Heart left ventricle (tissue), 16 donors: Measurements from ENCODE around the gene ST8SIA5. TPM values are rescaled to one million over a fixed set of nuclear protein-coding genes. Genes with fewer than 3 reads are reported as not detected.
A peak's percentile ranks its signal among the peaks of the same experiment; 100 is the strongest.

ENCODE experiments used
- ATAC-seq, 4 donors: fragments of 200-7000 bp; cut with Tn5 transposase; one replicate each; pipeline ENCODE4 v1.9.1; 2020 to 2022; ENCODE audit warnings: moderate library complexity in 4 of 4, mild to moderate bottlenecking in 3 of 4, moderate number of reproducible peaks in 1 of 4
- DNase-seq, 5 donors: peaks; one replicate each; pipeline ENCODE4 v3.0.0-alpha.2; 2020
- H3K27ac ChIP-seq, 12 donors: fragments of 200-600 bp; sonication (generic) in 4 of 12; one replicate each; pipeline versions ENCODE4 v1.5.0 to v1.8.0; 2016 to 2022; ENCODE audit warnings: mild to moderate bottlenecking in 2 of 12
- H3K27me3 ChIP-seq, 9 donors: fragments of 200-600 bp; sonication (generic) in 2 of 9; one replicate each; pipeline versions ENCODE4 v1.5.1 to v1.8.0; 2016 to 2022; ENCODE audit warnings: mild to moderate bottlenecking in 3 of 9
- H3K36me3 ChIP-seq, 9 donors: fragments of 200-600 bp; sonication (generic) in 2 of 9; one replicate each; pipeline versions ENCODE4 v1.5.0 to v1.8.0; 2018 to 2022; ENCODE audit warnings: mild to moderate bottlenecking in 2 of 9
- H3K4me1 ChIP-seq, 12 donors: fragments of 200-600 bp; sonication (generic) in 4 of 12; one replicate each; pipeline versions ENCODE4 v1.5.0 to v1.8.0; 2016 to 2022; ENCODE audit warnings: mild to moderate bottlenecking in 3 of 12
- H3K4me3 ChIP-seq, 12 donors: fragments of 200-600 bp; sonication (generic) in 4 of 12; one replicate each; pipeline versions ENCODE4 v1.5.0 to v1.8.0; 2017 to 2022; ENCODE audit warnings: mild to moderate bottlenecking in 9 of 12, moderate library complexity in 4 of 12
- H3K9me3 ChIP-seq, 12 donors: fragments of 200-600 bp; sonication (generic) in 4 of 12; one replicate each; pipeline versions ENCODE4 v1.5.0 to v1.8.0; 2016 to 2022; ENCODE audit warnings: mild to moderate bottlenecking in 1 of 12
- CTCF ChIP-seq, 12 donors: fragments of 200-600 bp; sonication (generic) in 4 of 12; IDR thresholded peaks; one replicate each; pipeline versions ENCODE4 v1.5.0 to v1.8.0; 2018 to 2022; ENCODE audit warnings: antibody characterized with exemption in 12 of 12, mild to moderate bottlenecking in 5 of 12
- POLR2A ChIP-seq, 2 donors: fragments of 450-650 bp; IDR thresholded peaks; one replicate each; pipeline ENCODE4 v1.6.1; 2017; ENCODE audit warnings: antibody characterized with exemption in 2 of 2, mild to moderate bottlenecking in 2 of 2, moderate library complexity in 2 of 2
- WGBS, 4 donors: extraction: QIAGEN DNeasy Blood & Tissue Kit in 2 of 4; methylation state at CpG; one replicate each; pipeline versions ENCODE4 v1.1.5 to v1.1.7; 2013 to 2018; 5-methylcytosine and 5-hydroxymethylcytosine counted together
- intact Hi-C, 10 donors: fragments of 100-400 bp; cut with DNase I; formaldehyde crosslinking; loops; one replicate each; pipeline versions ENCODE4 v1.11.1 to v1.14.2; 2022
- polyA plus RNA-seq, 2 donors: library from polyadenylated mRNA; stranded (reverse); fragments of 200-250 nt; gene quantifications; one replicate each; pipeline ENCODE4 v1.2.3, GENCODE V29; 2013
- total RNA-seq, 9 donors: library from RNA; depleted of rRNA in 2 of 9; stranded (reverse); fragments of >200 nt in 2 of 9; fragmentation: NEBNext Ultra II Directional in 3 of 9; extraction: Animal tissue kit (Norgen Biotek cat#: 25700) in 3 of 9; gene quantifications; one replicate each; pipeline versions ENCODE4 v1.1.0 to v1.2.4, GENCODE V29; 2016 to 2023
- donor health status: ischemic (EF 13 %, LVEDD 7.1; RV severe dilation, severe dysfunction).
- donor health status: healthy with polysubstance abuse.
- donor health status: DM: no; HTN: yes; CAD: no.
- donor health status: DM: no; HTN: no; CAD: no.
- donor health status: ischemic (EF 25% LVEDD 6.9; RV normal size, moderate dysfunction).
- donor health status: ischemic (EF 25% LVEDD 5.7; RV mildly dilated, moderate dysfunction).
- donor health status: healthy.
- donor health status: DM: yes; HTN: yes; CAD: no.
- donor health status: ischemic (EF 35%, LVEDD 5.7; RV mildly dilated, moderate dysfunction).
- donor health status: nonischemic (EF 11% LVEDD 7.7; RV severe dilation, severe dysfunction).
- donor health status: DM: yes; HTN: yes; CAD: no.
- donor health status: PGD.
- donor health status: ischemic (EF 29% LVEDD 5.4; RV normal size, mild dysfunction).
- donor health status: nonischemic (EF 23%, LVEDD 6.1; RV moderate dilation, normal function).

ST8SIA5 gene
- total and polyA plus RNA-seq, 11 donors, result 3.8 to 24.4 (median 6.8) TPM

- H3K9me3 ChIP-seq, result no peaks in the 10 kb centered on the region
- no peak overlapping the region for H3K27ac ChIP-seq
- DNase-seq (no peak), ATAC-seq (no peak)
- peaks cover 0 to 53% (median 14%) of the 10 kb centered on the region in 12 donors for H3K4me1 ChIP-seq
- TF ChIP-seq CTCF (IDR thresholded peaks at IDR 0.05), result no peak
- TF ChIP-seq POLR2A (IDR thresholded peaks at IDR 0.05), result no peak
- H3K27me3 ChIP-seq, result peaks cover 0 to 51% (median 21%) of the 10 kb centered on the region in 9 donors
- no peaks in the 10 kb centered on the region for H3K36me3 ChIP-seq
- no peak overlapping the region for H3K4me3 ChIP-seq
- intact Hi-C loops, result loop anchor here in 4 of 10 donors (5.0 to 10.0 kb wide), 4 partner anchors 48 to 83 kb away; no protein-coding TSS in a partner anchor
- WGBS, 4 donors, result 42 to 63% (median 46%) methylated on average over 5 to 6 of the region's 6 CpGs
These were observed 3.0 kb upstream of the ST8SIA5 start for GRCh38 chr18:46759890-46760289.

GRCh38 chr18:46756025-46756558 is 761 bp downstream of the ST8SIA5 start:
- Histone ChIP-seq H3K27ac (peak overlapping the region in 11 of 12 donors; percentile 0 to 90 (median 75)), H3K4me1 (peaks cover 0 to 48% (median 11%) of the 10 kb centered on the region in 12 donors), H3K27me3 (peaks cover 0 to 53% (median 21%) of the 10 kb centered on the region in 9 donors), H3K9me3 (no peaks in the 10 kb centered on the region), H3K4me3 (peak overlapping the region; percentile 16 to 68 (median 53)), H3K36me3 (no peaks in the 10 kb centered on the region)
- 2 to 3% (median 3%) methylated on average over 17 to 41 of the region's 41 CpGs for WGBS, 4 donors
- TF ChIP-seq POLR2A (IDR thresholded peaks at IDR 0.05) (no peak), CTCF (IDR thresholded peaks at IDR 0.05) (no peak)
- DNase-seq, result no peak
- peak in 1 of 4 donors; percentile 6 for ATAC-seq
- intact Hi-C loops, result loop anchor here in 4 of 10 donors (5.0 to 10.0 kb wide), 4 partner anchors 44 to 79 kb away; no protein-coding TSS in a partner anchor

GRCh38 chr18:46755315-46756024 is 1.4 kb downstream of the ST8SIA5 start:
- H3K4me3 ChIP-seq, result peak overlapping the region in 11 of 12 donors; percentile 31 to 68 (median 53)
- TF ChIP-seq POLR2A (IDR thresholded peaks at IDR 0.05) (no peak), CTCF (IDR thresholded peaks at IDR 0.05) (peak in 1 of 12 donors; percentile 4)
- 11 to 14% (median 12%) methylated on average over 17 of the region's 17 CpGs for WGBS, 4 donors
- H3K4me1 ChIP-seq, result peaks cover 0 to 42% (median 11%) of the 10 kb centered on the region in 12 donors
- no peaks in the 10 kb centered on the region for H3K9me3 ChIP-seq
- ATAC-seq (no peak), DNase-seq (no peak)
- H3K36me3 ChIP-seq, result no peaks in the 10 kb centered on the region
- peak overlapping the region in 8 of 12 donors; percentile 43 to 90 (median 84) for H3K27ac ChIP-seq
- intact Hi-C loops, result loop anchor here in 4 of 10 donors (5.0 to 10.0 kb wide), 4 partner anchors 43 to 78 kb away; no protein-coding TSS in a partner anchor
- H3K27me3 ChIP-seq, result peaks cover 0 to 47% (median 21%) of the 10 kb centered on the region in 9 donors
